Mesenteric fat pad (tissue), 1 donor: ENCODE results near the gene BBS2. TPM values are rescaled to one million over a fixed set of nuclear protein-coding genes. Genes with fewer than 3 reads are reported as not detected.
"Not testable (repeated sequence)": the region's sequence is repeated elsewhere in the genome, so short reads cannot be mapped to it uniquely, and the experiment has no call there.

ENCODE experiments used
- DNase-seq: peaks from one replicate; pipeline ENCODE4 v3.0.0-alpha.2; 2020; ENCODE audit warnings: low spot score
- total RNA-seq: library from RNA; stranded (reverse); fragmentation: NEBNext Ultra II Directional; extraction: Animal tissue kit (Norgen Biotek cat#: 25700); gene quantifications from one replicate; pipeline ENCODE4 v1.2.1, GENCODE V29; 2021
- donor health status: DM: yes; HTN: yes; CAD: no.

BBS2 gene
- total RNA-seq, 1 donor from 2014 or later, result 24.9 TPM

DNA sequence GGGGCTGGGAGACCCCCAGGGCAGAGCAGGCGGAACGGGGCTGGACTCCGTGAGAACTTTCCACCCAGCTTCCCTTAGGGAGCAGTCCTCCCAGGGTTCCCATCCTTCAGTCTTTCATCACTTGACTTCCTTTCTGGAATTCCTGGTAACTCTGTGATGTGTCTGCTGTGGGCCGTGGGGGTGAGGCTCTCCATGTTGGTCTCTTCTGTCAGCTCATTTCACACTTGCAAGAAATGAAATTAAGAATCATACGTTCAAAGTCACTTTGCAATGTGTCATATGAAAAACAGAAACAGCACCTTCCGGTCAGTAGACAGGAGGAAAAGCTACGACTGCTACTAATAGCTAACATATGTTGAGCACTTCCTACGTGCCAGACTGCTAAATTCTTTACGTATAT lies 5.4 kb upstream of the BBS2 start:
- no peak for DNase-seq

DNA sequence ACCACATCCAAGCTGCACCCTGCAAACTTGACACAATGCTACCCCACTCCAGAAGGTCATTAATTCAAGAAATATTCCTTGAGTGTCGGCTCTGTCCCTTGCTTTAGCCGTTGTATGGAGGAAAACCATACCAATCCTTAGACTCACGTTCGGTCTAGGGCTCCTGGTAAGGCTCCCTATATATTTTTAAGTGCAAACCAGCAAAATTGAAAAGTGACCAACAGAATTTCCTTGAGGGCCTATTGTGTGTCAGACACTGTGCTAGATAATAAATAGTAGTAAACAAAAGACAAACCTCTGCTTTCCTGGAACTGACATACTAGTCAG lies 390 bp upstream of the BBS2 start:
- no peak for DNase-seq

DNA sequence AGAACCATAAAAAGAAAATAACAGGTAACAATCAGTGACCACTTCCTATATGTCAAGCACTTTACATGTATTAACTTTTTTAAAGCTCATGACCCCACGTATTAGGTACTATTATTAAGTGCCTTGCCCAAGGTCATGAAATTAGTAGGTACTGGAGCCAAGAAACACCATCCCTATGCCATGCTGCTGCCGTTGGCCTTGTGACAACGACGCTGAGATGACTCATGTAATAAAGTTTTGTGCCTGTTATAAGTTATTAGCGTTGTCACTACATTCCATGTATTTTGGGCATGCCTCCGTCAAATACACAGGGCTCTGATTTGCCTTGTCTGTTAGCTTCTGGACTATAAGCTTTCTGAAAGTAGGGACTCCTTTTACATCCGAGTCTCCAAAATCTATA lies 1.4 kb downstream of the BBS2 start:
- DNase-seq, result no peak

DNA sequence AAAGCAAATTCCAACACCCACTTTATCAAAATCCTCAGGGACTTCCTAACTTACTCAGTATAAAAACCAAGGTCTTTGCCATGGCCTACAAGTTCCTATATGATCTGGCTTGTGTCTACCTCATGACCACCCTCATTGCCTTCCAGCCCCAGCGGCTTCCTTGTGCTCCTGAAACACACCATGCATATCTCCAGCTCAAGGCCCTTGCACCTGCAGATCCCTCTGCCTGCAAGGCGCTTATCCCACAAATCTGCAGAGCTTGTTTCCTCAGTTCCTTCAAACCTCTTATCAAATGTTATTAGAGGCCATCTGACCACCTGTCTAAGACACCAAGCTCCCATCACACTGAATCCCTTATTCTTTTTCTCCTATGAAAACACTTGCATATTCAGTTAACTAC lies 2.6 kb downstream of the BBS2 start:
- DNase-seq, result no peak

DNA sequence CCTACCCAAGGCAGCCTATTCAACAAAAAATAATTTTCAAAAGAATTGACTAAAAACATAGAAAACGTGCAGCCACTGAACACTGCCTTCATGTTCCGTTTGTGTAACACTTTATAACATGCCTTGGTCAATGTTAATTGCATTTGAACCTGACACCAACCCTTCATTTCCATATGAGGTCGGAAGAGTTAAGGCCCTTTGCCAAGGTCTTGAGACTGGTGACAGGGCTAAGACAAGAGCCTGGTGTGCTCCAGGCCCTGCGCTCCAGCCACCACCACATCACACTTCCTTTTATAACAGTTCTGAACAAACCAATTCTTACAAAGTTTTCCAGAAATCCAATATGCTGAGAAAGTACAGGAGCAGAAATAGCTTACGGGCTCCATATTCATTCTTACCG lies 4.2 kb downstream of the BBS2 start:
- no peak for DNase-seq

DNA sequence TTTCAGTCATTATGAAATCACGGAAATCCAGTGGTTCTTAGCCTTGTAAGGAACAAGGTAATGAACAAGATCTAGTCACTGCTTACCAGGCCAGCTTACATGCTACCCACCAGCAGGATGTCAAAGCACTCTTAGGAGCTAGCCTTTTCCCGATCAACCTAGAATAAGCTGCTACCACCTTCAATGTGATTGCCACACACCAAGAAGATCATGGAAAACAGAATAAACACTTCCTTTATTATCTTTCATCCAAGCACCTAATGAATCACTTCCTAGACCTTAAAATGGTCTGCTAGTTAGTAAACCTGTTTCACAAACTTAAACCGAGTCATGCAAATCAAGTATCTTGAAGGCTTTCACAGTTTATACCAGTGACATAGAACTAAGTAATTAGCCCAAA lies 5.0 kb downstream of the BBS2 start:
- no peak for DNase-seq

DNA sequence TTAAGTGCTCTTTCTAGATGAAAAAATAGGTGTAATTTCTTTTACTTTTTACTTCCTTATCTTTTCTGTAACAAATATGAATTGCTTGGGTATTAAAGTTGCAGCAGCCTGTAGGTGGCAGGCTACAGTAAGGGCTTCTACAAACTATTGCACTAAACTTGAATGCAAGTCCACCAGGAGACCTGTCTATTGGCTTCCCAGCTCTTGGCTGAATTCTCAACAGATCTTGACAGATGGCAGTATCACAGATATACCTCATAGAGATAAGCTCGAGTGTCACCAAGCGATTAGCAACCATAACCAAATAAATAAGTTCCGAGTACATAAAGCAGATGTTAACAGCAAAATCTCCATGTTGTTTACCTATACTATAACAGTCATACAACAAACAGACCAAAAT lies 5.9 kb downstream of the BBS2 start:
- no peak for DNase-seq

DNA sequence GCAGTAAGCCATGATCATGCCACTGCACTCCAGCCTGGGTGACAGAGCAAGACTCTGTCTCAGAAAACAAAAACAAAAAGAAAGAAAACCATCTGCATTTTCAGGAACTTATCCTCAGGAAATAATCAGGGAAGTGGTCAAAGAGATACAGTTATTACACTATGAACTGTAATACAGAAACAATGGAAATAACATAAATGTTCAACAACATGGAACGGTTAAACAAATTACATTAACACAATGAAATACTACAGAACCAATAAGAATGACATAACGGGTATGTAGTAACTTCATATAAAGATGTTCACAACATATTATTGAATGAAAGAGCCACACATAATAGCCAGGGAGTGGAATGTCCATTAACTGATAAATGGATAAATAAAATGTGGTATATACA lies 6.7 kb downstream of the BBS2 start:
- no peak for DNase-seq

DNA sequence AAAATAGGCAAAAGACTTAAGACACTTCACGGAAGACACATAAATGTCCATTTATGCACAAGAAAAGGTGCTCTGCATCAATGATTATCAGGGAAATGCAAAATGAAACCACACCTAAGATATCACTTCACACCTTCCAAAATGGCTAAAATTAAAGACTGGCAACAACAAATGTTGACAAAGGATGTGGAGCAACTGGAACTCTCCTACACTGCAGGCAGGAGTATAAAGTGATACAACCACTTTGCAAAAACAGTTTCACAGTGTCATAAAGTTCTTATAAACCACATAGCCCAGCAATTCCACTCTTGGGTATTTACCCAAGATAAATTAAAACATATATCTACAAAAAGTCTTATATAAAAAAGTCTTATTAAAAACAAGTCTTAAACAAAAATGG lies 7.8 kb downstream of the BBS2 start:
- no peak for DNase-seq

DNA sequence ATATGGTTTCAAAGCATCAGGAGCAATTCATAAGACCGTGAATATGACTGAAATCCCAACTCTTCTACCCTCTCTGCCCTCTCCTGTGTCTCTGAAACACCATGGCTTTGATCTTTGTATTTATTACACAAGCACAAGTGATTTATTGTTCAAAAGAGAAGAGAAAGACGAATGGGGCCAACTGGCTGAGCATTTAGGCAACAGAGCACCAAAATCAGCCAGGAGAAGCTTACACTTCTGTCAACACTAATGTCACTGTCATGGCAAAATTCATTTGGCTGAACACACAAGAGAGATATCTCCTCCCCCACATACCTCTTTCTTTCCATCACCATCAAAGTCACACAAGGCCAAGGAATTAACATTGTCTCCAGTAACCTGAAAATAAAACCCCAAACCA lies 9.3 kb downstream of the BBS2 start:
- no peak for DNase-seq

DNA sequence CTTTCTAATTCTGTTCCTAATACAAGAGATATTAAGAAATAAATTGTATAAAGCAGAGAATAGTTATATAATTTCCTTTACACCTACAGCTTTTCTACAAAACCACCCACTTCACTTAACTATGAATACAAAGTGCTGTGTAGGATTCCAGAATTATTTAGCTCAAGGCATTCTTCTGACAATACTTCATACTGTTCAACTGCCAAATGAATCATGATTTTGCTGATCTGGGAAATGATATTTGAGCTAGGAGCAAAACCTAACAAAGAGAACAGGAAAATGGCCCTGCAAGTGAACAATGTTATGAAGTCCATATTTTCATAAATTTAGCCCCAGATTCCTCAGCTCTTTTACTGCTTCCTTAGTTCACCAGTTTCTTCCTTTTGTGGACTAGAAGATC lies 12.9 kb downstream of the BBS2 start:
- DNase-seq, result no peak

DNA sequence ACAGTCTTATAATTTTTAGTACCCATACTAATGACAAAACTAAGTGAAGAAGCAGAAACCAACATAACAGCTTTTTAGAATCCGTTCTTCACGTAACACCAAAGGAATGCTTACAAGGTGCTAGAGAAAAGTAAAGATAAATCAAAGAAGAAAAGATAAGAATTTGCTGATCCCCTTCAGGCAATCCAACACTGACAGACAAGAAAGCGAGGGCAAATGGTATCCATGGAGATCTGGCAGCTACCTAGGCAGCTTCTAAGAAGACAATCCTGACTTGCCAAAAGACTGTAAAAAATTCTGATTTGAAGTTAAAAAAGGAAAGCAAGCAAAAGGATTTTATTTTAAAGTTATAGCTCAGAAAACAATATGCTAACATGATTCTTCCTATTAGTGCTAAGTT lies 14.6 kb downstream of the BBS2 start:
- no peak for DNase-seq

DNA sequence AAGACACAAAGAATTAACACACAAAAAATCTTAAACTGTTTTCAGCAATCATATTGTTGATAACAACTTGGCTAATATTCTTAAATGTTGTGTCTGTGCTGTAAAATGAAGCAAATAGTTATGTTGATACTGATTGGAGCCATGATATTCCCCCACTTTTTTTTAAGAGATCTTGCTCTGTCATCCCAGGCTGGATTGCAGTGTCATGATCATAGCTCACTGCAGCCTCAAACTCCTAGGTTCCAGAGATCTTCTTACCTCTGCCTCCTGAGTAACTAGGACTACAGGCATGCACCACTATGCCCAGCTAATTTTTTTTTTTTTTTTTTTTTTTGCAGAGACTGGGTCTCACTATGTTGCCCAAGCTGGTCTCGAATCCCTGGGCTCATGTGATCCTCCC lies 26.0 kb downstream of the BBS2 start:
- no peak for DNase-seq

DNA sequence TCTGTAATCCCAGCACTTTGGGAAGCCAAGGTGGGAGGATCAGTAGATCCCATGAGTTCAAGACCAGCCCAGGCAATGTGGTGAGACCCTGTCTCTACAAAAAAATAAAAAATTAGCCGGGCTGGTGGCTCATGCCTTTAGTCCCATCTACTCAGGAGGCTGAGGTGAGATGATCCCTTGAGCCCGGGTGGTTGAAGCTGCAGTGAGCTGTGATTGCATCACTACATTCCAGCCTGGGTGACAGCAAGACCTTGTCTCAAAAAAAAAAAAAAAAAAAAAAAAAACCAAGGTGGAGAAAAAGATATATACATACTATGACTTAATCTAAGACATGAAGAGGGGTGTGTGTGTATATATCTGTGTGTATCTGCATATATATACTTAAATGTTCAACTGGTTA lies 26.7 kb downstream of the BBS2 start:
- no peak for DNase-seq

DNA sequence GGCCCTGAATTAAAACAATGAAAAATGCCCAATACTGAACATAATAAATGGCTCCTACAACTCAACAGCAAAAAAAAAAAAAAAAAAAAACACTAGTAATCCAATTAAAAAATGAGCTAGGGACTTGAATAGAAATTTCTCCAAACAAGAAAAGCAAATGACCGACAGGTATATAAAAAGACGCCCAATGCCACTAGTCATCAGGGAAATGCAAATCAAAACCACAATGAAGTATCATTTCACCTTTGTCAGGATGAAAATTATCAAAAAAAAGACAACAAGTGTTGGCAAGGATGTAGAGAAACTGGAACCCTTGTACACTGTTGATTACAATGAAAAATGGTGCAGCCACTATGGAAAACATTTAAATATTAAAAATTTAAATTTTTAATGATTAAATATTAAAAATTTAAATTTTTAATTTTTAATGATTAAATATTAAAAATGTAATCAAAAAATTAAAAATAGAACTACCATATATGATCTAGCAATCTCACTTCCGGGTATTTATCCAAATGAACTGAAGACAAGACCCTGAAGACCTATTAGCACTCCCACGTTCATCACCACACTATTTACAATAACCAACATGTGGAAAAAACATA lies 28.1 kb downstream of the BBS2 start:
- no peak for DNase-seq

DNA sequence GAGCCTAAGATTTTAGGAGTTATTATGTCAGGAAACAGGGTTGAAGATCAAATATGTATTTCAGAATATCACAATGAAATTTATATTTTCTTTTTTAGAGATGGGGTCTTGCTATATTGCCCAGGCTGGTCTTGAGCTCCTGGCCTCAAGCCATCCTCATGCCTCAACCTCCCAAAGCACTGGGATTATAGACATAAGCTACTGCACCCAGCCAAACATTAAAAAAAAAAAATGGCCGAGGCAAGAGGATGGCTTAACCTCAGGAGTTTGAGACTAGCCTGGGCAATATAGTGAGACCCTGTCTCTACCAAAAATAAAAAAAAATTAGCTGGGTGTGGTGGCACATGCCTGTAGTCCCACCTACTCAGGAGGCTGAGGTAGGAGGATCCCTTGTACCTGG lies 31.0 kb downstream of the BBS2 start:
- DNase-seq, result not testable (repeated sequence)

DNA sequence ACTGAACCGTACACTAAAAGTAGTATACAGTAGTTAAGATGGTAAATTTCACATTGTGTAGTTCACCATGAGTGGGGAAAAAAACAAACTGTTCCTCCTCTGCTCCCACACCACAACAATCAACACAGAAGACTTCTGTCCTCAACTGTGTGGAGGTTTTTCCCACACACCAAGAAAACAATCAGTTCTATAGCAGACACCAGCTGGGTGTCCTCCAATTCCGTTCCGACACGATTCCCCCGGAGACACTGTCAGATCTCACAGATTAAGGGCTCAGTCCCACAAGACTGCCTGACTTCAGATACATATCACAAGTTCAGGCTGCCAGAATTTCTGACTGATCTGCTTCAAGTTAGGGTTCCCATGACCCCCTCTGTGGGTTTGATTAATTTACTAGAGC lies 31.8 kb downstream of the BBS2 start:
- no peak for DNase-seq

DNA sequence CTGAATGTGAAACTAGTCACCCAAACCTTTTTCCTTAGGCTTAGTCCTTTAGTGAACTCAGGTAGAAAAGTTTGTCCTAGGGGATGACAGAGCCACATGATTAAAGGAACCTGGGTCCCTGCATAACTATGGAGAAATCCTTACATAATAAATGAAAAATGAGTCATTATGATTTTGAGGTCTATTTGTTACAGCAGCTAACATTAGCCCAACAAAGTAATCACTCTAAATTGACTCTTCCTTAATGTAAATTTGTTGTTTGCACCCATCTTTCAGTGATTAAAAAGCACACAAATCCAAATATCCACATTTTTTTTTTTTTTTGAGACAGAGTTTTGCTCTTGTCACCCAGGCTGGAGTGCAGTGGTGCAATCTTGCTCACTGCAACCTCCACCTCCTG lies 36.4 kb downstream of the BBS2 start:
- DNase-seq, result no peak

DNA sequence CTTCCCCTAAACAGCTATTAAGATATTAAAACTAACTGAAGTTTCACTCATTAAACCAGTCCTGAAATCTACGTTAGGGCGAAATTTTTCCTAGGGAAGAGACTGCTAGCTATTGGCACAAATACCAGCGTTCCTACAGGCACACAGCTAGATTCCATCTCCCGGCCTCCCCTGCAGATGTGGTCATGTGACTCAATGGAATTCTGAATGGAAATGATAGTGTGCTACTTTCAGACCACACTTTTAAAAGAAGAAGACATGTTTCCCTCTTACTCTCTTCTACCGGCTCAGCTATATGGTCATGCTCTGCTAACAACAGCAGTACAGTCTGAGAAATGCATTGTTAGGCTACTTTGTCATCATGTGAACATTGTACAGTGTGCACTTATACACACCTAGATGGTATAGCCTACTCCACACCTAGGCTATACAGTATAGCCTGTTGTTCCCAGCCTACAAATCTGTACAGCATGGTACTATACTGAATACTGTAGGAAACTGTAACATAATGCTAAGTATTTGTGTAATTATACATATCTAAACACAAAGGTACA lies 37.1 kb downstream of the BBS2 start:
- no peak for DNase-seq

DNA sequence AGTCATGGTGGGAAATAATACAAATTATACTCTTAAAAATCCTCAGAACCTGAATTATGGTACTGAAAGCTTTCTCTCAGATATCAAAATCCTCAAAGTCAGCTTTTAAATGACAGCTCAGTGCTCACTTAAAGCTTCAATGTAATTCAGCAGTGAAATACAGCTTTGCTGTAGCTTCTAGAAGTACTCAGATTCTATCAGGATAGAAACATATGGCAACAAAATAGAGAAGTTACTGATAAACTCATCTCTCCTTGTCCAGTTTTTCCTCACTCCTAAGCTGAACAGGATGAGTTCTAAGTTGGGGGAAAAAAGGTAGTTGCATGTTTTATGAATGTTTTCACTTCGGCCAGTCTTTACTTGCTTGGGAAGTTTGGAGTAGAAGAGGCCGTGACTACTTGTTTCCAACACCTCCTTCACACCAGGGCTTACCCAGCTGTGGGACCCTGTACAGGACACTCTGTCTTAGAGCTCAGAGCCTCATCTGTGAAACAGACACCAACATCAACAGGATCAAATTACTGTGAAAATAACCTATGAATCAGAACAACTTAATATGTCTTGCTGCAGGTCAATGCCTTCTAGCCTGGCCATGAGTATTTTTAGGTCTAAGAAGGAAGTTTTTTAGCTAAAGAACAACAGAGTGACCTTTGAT lies 38.2 kb downstream of the BBS2 start:
- no peak for DNase-seq

DNA sequence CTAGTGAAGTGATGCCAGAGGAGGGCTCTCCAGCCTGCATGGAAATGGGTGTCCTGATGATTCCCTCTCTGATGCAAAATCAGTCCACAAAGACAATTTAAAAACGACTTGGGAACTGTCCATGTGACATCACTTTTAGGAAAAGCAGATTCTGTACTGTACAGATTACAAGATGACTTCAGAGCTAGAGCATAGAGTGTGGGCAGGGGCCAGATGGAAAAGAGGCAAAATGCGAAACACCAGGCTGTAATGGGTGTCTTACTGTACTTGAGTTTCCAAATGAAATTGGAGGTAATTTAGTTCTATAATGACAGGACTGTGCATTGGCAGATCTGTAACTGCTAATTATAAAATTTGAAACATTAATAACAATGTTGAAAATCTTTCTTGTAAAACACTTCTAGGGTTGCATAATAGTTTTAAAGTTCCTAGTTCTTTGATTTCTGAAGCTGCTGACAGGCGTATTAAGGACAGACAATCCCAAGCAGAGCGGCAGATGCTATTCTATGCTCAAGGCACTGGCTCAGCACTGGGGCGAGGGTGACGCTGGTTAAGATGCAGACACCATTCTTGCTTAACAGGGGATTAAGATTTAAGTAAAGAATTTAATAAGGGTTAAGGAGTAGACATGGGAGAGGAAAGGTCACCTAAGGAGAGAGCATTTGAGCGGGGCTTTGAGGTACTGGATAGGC lies 38.9 kb downstream of the BBS2 start:
- DNase-seq, result no peak

DNA sequence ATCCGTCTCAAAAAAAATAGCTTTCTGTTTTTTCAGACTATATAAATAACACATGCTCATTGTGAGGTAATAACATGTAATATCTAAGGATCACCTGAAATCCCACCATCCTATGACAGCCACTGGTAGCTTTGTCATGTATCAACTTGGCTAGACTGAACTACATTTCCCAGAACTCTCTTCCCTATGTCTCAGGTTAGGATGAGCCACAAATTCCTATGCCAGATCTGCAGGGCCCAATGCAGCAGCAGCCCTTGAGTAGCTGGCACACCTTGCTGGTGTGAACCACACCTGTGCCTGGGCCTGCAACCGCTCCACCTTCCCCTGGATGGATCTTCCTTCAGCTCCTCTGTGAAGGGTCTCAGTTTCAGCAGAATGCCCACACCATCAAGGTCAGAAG lies 40.4 kb downstream of the BBS2 start:
- DNase-seq, result no peak
